ENCODE data around the gene SETBP1.

The SETBP1 gene

GRCh38 chr18:44668270-44668975 is 12.3 kb upstream of the SETBP1 start:
- Mint-ChIP-seq H3K36me3 (peaks cover 7% of the 10 kb centered on the region), H3K27ac (no peak overlapping the region), H3K27me3 (no peaks in the 10 kb centered on the region), H3K9me3 (peaks cover 5% of the 10 kb centered on the region), H3K4me1 (peaks cover 5% of the 10 kb centered on the region), H3K4me3 (no peak overlapping the region)
- no peak for ATAC-seq

- ATAC-seq, result no peak
- H3K4me1 Mint-ChIP-seq, result peaks cover 5% of the 10 kb centered on the region
- H3K27ac Mint-ChIP-seq, result no peak overlapping the region
- H3K4me3 Mint-ChIP-seq, result no peak overlapping the region
- H3K36me3 Mint-ChIP-seq, result peaks cover 7% of the 10 kb centered on the region
- peaks cover 5% of the 10 kb centered on the region for H3K9me3 Mint-ChIP-seq
- H3K27me3 Mint-ChIP-seq, result no peaks in the 10 kb centered on the region
Observed at GRCh38 chr18:44671914-44672313, 8.8 kb upstream of the SETBP1 start.

- Mint-ChIP-seq H3K27me3 (no peaks in the 10 kb centered on the region), H3K9me3 (peaks cover 5% of the 10 kb centered on the region), H3K4me3 (no peak overlapping the region), H3K27ac (no peak overlapping the region), H3K36me3 (peaks cover 7% of the 10 kb centered on the region), H3K4me1 (peaks cover 7% of the 10 kb centered on the region)
- no peak for ATAC-seq
Observed at GRCh38 chr18:44672506-44672905, 8.2 kb upstream of the SETBP1 start.

- Mint-ChIP-seq H3K9me3 (peaks cover 5% of the 10 kb centered on the region), H3K4me3 (no peak overlapping the region), H3K27ac (no peak overlapping the region), H3K36me3 (peaks cover 7% of the 10 kb centered on the region), H3K27me3 (no peaks in the 10 kb centered on the region), H3K4me1 (peaks cover 15% of the 10 kb centered on the region)
- ATAC-seq, result no peak
Observed at GRCh38 chr18:44673256-44673880, 7.3 kb upstream of the SETBP1 start.

GRCh38 chr18:44677933-44678332 is 2.8 kb upstream of the SETBP1 start:
- ATAC-seq, result no peak
- Mint-ChIP-seq H3K27me3 (no peaks in the 10 kb centered on the region), H3K36me3 (no peaks in the 10 kb centered on the region), H3K4me1 (peaks cover 13% of the 10 kb centered on the region), H3K9me3 (no peaks in the 10 kb centered on the region), H3K4me3 (no peak overlapping the region), H3K27ac (no peak overlapping the region)

- Mint-ChIP-seq H3K27ac (no peak overlapping the region), H3K4me1 (peaks cover 13% of the 10 kb centered on the region), H3K27me3 (no peaks in the 10 kb centered on the region), H3K36me3 (no peaks in the 10 kb centered on the region), H3K4me3 (peak overlapping the region; percentile 74), H3K9me3 (no peaks in the 10 kb centered on the region)
- no peak for ATAC-seq
Observed at GRCh38 chr18:44678725-44679055, 2.0 kb upstream of the SETBP1 start.

- no peaks in the 10 kb centered on the region for H3K9me3 Mint-ChIP-seq
- peak overlapping the region; percentile 74 for H3K4me3 Mint-ChIP-seq
- H3K36me3 Mint-ChIP-seq, result no peaks in the 10 kb centered on the region
- peak; percentile 90 for ATAC-seq
- H3K4me1 Mint-ChIP-seq, result peaks cover 13% of the 10 kb centered on the region
- no peak overlapping the region for H3K27ac Mint-ChIP-seq
- H3K27me3 Mint-ChIP-seq, result no peaks in the 10 kb centered on the region
Observed at GRCh38 chr18:44679056-44679913, 1.4 kb upstream of the SETBP1 start.

GRCh38 chr18:44679914-44680272 is 795 bp upstream of the SETBP1 start:
- Mint-ChIP-seq H3K27me3 (no peaks in the 10 kb centered on the region), H3K4me3 (no peak overlapping the region), H3K27ac (no peak overlapping the region), H3K36me3 (no peaks in the 10 kb centered on the region), H3K4me1 (peaks cover 17% of the 10 kb centered on the region), H3K9me3 (no peaks in the 10 kb centered on the region)
- ATAC-seq, result peak; percentile 17

GRCh38 chr18:44681076-44681970 is 635 bp downstream of the SETBP1 start:
- no peaks in the 10 kb centered on the region for H3K9me3 Mint-ChIP-seq
- no peak overlapping the region for H3K27ac Mint-ChIP-seq
- no peaks in the 10 kb centered on the region for H3K27me3 Mint-ChIP-seq
- no peak for ATAC-seq
- peaks cover 29% of the 10 kb centered on the region for H3K4me1 Mint-ChIP-seq
- H3K36me3 Mint-ChIP-seq, result peaks cover 4% of the 10 kb centered on the region
- no peak overlapping the region for H3K4me3 Mint-ChIP-seq

GRCh38 chr18:44682201-44682870 is 1.6 kb downstream of the SETBP1 start:
- no peak for ATAC-seq

GRCh38 chr18:44682871-44683221 is 2.2 kb downstream of the SETBP1 start:
- Mint-ChIP-seq H3K27me3 (no peaks in the 10 kb centered on the region), H3K27ac (no peak overlapping the region), H3K9me3 (no peaks in the 10 kb centered on the region), H3K4me3 (no peak overlapping the region), H3K4me1 (peaks cover 40% of the 10 kb centered on the region), H3K36me3 (peaks cover 18% of the 10 kb centered on the region)
- no peak for ATAC-seq

More at GRCh38 chr18:44682201-44682870, 1.6 kb downstream of the SETBP1 start:
- H3K4me3 Mint-ChIP-seq, result no peak overlapping the region
- H3K27ac Mint-ChIP-seq, result no peak overlapping the region
- peaks cover 39% of the 10 kb centered on the region for H3K4me1 Mint-ChIP-seq
- no peaks in the 10 kb centered on the region for H3K27me3 Mint-ChIP-seq
- no peaks in the 10 kb centered on the region for H3K9me3 Mint-ChIP-seq
- H3K36me3 Mint-ChIP-seq, result peaks cover 13% of the 10 kb centered on the region

GRCh38 chr18:44683556-44683955 is 2.9 kb downstream of the SETBP1 start:
- Mint-ChIP-seq H3K9me3 (no peaks in the 10 kb centered on the region), H3K36me3 (peaks cover 21% of the 10 kb centered on the region), H3K4me3 (no peak overlapping the region), H3K4me1 (peaks cover 40% of the 10 kb centered on the region), H3K27ac (no peak overlapping the region), H3K27me3 (no peaks in the 10 kb centered on the region)
- ATAC-seq, result no peak

- peaks cover 39% of the 10 kb centered on the region for H3K36me3 Mint-ChIP-seq
- no peak overlapping the region for H3K27ac Mint-ChIP-seq
- H3K4me1 Mint-ChIP-seq, result peaks cover 56% of the 10 kb centered on the region
- no peak overlapping the region for H3K4me3 Mint-ChIP-seq
- no peaks in the 10 kb centered on the region for H3K9me3 Mint-ChIP-seq
- no peak for ATAC-seq
- no peaks in the 10 kb centered on the region for H3K27me3 Mint-ChIP-seq
Observed at GRCh38 chr18:44685296-44685695, 4.6 kb downstream of the SETBP1 start.

GRCh38 chr18:44686156-44686555 is 5.5 kb downstream of the SETBP1 start:
- peaks cover 43% of the 10 kb centered on the region for H3K36me3 Mint-ChIP-seq
- no peak overlapping the region for H3K4me3 Mint-ChIP-seq
- H3K9me3 Mint-ChIP-seq, result no peaks in the 10 kb centered on the region
- no peaks in the 10 kb centered on the region for H3K27me3 Mint-ChIP-seq
- peaks cover 57% of the 10 kb centered on the region for H3K4me1 Mint-ChIP-seq
- H3K27ac Mint-ChIP-seq, result peak overlapping the region; percentile 71
- no peak for ATAC-seq
